Stimulated activated CD4-positive, alpha-beta T cell treated with anti-CD3 and anti-CD28 coated beads, Interleukin-1b, Interleukin-23, amount 100 ng/mL, for 1 hour (primary cell): Measurements from ENCODE around the gene POLE2.
"Not testable (repeated sequence)": the region's sequence is repeated elsewhere in the genome, so short reads cannot be mapped to it uniquely, and the experiment has no call there.

Experiments used
- DNase-seq, 2 donors: peaks; one replicate each; pipeline ENCODE4 v3.0.0-alpha.2; 2020; ENCODE audit warnings: low read depth in 2 of 2

Gene POLE2

DNA sequence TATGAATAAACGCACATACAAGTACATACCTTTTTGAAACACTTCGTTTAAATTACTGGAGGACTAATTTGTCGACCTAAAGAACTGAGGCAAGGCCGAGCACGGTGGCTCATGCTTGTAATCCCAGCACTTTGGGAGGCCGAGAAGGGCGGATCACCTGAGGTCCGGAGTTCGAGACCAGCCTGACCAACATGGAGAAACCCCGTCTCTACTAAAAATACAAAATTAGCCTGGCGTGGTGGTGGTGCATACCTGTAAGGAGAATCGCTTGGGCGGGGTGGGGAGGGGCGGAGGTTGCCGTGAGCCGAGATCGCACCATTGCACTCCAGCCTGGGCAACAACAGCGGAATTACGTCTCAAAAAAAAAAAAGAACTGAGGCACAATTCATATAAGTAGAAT lies 68.7 kb downstream of the POLE2 start:
- DNase-seq: not testable (repeated sequence)

- DNase-seq: no peak
Observed at GRCh38 chr14:49617852-49618519, 70.0 kb downstream of the POLE2 start.

DNA sequence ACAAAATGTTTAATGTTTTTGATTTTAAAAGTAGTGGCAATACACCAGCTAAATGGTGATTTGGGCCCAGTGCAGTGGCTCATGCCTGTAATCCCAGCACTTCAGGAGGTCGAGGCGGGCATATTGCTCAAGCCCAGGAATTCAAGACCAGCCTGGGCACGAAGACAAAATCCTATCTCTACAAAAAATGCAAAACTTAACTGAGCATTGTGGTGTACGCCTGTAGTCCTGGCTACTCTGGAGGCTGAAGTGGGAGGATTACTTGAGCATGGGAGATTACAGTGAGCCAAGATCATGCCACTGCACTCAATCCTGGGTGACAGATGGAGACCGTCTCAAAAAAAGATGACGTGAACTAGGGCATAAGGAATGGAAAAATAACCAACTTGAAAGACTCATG lies 72.2 kb downstream of the POLE2 start:
- no peak for DNase-seq

DNA sequence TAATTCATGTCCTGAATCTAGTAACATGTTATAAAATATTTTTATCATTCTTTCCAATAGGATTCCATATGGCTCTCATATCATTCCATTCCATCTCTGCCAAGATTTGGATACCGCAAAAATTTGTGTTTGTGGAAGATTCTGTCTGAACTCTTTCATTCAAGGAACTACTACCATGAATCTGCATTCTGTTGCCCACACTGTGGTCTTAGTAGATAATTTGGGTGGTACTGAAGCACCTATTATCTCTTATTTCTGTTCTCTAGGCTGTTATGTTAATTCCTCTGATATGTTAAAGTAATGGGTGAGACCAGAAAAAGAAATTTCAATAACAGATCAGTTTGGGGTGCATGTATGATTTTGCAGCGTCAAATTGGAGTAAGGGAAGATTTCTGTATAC lies 73.8 kb downstream of the POLE2 start:
- no peak for DNase-seq

DNA sequence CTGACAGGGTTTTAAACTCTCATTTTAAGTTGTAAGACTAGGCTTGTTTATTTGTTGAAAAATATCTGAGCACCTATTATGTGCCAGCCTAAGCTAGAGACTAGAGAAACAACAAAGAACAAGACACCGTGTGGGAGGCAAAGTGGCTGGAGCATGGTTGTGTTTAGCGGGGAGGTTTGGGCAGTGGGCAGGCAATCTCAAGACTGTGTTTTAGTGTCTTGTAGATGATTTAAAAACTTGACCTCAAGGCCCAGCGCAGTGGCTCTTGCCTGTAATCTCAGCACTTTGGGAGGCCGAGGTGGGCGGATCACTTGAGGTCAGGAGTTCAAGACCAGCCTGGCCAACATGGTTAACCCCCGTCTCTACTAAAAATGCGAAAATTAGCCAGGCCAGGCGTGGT lies 75.3 kb downstream of the POLE2 start:
- DNase-seq: no peak

DNA sequence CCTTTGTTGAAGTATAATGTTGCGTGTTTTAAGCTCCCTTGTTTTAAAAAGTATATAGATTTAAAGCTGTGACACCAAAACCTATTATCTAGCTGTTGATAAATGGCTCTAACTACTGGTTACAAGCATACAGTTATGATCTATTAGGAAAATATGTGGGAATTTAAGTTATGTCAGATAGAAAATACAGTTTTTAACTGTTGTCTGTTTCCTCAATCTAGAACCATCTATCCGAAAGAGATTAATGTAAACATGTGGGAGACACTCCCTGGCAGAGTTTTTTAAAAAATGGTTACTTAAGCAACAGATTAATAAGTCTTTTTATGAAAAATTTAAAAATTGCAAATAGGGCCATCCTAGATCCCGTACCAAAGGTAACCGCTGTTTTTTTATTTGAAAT lies 75.8 kb downstream of the POLE2 start:
- no peak for DNase-seq

- no peak for DNase-seq
Observed at GRCh38 chr14:49607583-49607982, 80.4 kb downstream of the POLE2 start.

GRCh38 chr14:49598485-49599300 lies 89.3 kb downstream of the POLE2 start, which contains the start of gene LRR1:
Gene LRR1 (plus strand): TSS chr14:49598940. CDS start chr14:49599021, 81 bp downstream.
- peak; percentile 50 to 77 for DNase-seq

DNA sequence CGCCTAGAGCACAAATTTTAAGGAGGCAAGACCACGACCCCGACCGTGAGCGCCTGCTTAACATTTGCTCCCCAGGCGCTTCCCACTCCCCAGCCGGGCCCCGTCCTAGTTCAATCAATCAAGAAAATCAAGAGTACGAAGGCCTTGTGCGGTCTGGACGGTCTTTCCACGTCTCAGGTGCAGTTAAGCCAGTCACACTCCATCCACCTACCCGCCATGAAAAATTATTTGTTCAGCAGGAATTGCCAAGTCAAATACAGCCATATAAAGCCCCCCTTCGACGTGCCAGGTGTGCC lies 89.9 kb downstream of the POLE2 start:
- DNase-seq: no peak

DNA sequence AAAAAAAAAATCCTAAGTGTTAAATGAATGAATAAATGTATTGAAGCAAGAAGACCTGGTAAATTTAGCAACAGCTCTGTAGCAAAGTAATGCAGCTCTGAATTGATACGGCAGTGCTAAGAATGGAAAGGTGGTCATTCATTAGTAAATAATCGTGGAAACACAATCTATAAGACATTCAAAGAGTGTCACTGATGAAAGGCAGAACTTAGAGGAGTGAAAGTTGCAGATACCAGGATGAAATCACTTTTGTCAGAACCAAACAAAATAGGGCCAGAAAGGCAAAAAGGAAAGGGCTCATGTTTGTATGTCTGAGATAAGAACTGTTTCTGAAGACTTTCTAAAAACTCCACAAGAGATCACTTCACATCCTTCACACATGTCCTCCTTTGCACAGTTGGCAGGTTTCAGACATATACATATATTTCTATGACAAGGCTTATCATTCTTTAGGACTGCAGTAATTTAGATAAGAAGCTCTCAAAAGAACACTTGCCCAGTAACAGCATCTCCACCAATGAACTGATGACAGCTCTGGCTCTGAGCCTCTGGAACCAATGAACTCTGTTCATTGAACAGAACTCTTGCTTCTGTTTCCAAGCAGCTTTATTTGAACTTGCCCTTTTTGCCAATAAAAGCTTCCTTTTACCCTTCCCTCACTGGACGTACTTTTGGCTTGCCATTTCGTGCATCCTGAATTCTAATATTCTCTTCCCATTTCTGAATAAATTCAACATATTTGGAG lies 93.5 kb downstream of the POLE2 start:
- DNase-seq: no peak
